ENCODE measurements around the gene SLC10A1.

Gene SLC10A1

DNA sequence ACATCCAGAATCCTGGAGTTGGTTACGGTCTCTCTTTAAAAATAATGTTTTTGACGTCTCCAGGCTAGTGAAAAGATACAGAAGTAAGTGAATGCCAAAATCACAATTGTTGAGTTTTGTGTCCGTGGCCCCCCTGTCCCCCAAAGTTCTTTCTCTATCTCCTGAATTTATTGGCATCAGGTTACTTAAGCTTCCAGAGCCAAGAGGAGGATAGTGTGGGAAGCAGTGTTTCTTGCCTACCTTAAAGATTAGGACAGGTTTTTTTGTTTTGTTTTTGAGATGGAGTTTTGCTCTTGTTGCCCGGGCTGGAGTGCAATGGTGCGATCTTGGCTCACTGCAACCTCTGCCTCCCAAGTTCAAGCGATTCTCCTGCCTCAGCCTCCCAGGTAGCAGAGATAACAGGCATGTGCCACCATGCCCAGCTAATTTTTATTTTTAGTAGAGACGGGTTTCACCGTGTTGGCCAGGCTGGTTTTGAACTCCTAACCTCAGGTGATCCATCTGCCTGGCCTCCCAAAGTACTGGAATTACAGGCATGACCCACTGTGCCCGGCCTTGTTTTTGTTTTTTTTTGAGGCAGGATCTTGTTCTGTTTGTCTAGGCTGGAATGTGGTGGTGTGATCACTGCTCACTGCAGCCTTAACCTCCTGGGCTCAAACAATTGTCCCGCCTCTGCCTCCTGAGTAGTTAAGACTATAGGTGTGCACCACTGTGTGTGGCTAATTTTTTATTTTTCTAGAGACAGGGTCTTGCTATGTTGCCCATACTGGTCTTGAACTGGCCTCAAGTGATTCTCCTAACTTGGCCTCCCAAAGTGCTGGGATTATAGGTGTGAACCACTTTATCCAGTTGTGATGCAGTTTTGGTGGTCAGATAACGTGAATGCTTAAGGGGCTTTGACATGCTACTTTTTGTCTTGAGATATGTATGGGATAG, 24.7 kb downstream of the SLC10A1 start:
- Histone ChIP-seq H3K4me1 (ENCODE audit: control insufficient read depth, low read length) (peaks cover 16% of the 10 kb centered on the region), H3K27me3 (ENCODE audit: control insufficient read depth, low read length) (no peaks in the 10 kb centered on the region), H3K9me3 (ENCODE audit: control insufficient read depth, insufficient read depth, low read length) (no peaks in the 10 kb centered on the region), H3K4me3 (ENCODE audit: low read length) (no peak overlapping the region), H3K79me2 (ENCODE audit: control insufficient read depth, low read length) (peaks cover 49% of the 10 kb centered on the region), H3F3A (ENCODE audit: control insufficient read depth, insufficient read depth) (peaks cover 50% of the 10 kb centered on the region), H3K9me2 (replicated peaks; ENCODE audit: control insufficient read depth, low read length) (no peaks in the 10 kb centered on the region), H4K20me1 (ENCODE audit: control insufficient read depth, insufficient read depth, low read depth, low read length) (peaks cover 30% of the 10 kb centered on the region), H3K4me2 (ENCODE audit: low read length) (no peak overlapping the region), H3K36me3 (ENCODE audit: control insufficient read depth, low read length) (peaks cover 99% of the 10 kb centered on the region), H3K27ac (ENCODE audit: low read depth, low read length) (no peak overlapping the region)
- no peak for TF ChIP-seq EZH2phosphoT487 (IDR thresholded peaks at IDR 0.05; ENCODE audit: borderline replicate concordance, low read length)
- no peak for TF ChIP-seq CTCF (IDR thresholded peaks at IDR 0.05; ENCODE audit: low read depth, low read length, poor library complexity, severe bottlenecking)

GRCh38 chr14:69771136-69771535, 25.9 kb downstream of the SLC10A1 start:
- no peak overlapping the region for H3K27ac ChIP-seq (ENCODE audit: low read depth, low read length)
- no peaks in the 10 kb centered on the region for H3K27me3 ChIP-seq (ENCODE audit: control insufficient read depth, low read length)
- H3K4me3 ChIP-seq (ENCODE audit: low read length), result no peak overlapping the region
- peaks cover 22% of the 10 kb centered on the region for H3K4me1 ChIP-seq (ENCODE audit: control insufficient read depth, low read length)
- H3K79me2 ChIP-seq (ENCODE audit: control insufficient read depth, low read length), result peaks cover 60% of the 10 kb centered on the region
- peaks cover 30% of the 10 kb centered on the region for H4K20me1 ChIP-seq (ENCODE audit: control insufficient read depth, insufficient read depth, low read depth, low read length)
- H3K9me2 ChIP-seq (replicated peaks; ENCODE audit: control insufficient read depth, low read length), result no peaks in the 10 kb centered on the region
- TF ChIP-seq EZH2phosphoT487 (IDR thresholded peaks at IDR 0.05; ENCODE audit: borderline replicate concordance, low read length), result no peak
- no peak for TF ChIP-seq CTCF (IDR thresholded peaks at IDR 0.05; ENCODE audit: low read depth, low read length, poor library complexity, severe bottlenecking)
- no peaks in the 10 kb centered on the region for H3K9me3 ChIP-seq (ENCODE audit: control insufficient read depth, insufficient read depth, low read length)
- peaks cover 92% of the 10 kb centered on the region for H3K36me3 ChIP-seq (ENCODE audit: control insufficient read depth, low read length)
- H3F3A ChIP-seq (ENCODE audit: control insufficient read depth, insufficient read depth), result peaks cover 40% of the 10 kb centered on the region
- no peak overlapping the region for H3K4me2 ChIP-seq (ENCODE audit: low read length)

DNA sequence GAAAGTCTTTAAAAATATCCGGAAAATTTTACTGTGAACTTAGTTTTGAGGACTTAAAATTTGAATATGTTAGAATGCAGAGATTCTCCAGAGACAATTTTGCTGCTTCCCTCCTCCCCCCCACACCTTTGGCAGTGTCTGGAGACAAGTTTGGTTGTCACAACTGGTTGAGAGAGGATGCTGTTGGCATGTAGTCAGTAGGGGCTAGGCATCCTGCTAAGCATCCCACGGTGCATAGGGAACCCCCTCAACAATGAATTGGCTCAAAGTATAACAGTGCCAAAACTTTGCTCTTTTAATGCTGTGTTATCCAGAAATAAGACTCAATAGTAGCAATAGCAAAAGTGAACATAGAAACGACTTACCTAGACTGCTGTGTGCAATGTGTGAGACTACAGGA, 26.5 kb downstream of the SLC10A1 start:
- peaks cover 30% of the 10 kb centered on the region for H4K20me1 ChIP-seq (ENCODE audit: control insufficient read depth, insufficient read depth, low read depth, low read length)
- H3K79me2 ChIP-seq (ENCODE audit: control insufficient read depth, low read length), result peaks cover 57% of the 10 kb centered on the region
- H3K36me3 ChIP-seq (ENCODE audit: control insufficient read depth, low read length), result peaks cover 86% of the 10 kb centered on the region
- H3K27me3 ChIP-seq (ENCODE audit: control insufficient read depth, low read length), result no peaks in the 10 kb centered on the region
- no peaks in the 10 kb centered on the region for H3K9me2 ChIP-seq (replicated peaks; ENCODE audit: control insufficient read depth, low read length)
- H3K4me2 ChIP-seq (ENCODE audit: low read length), result no peak overlapping the region
- H3K27ac ChIP-seq (ENCODE audit: low read depth, low read length), result no peak overlapping the region
- H3K4me1 ChIP-seq (ENCODE audit: control insufficient read depth, low read length), result peaks cover 27% of the 10 kb centered on the region
- no peak overlapping the region for H3K4me3 ChIP-seq (ENCODE audit: low read length)
- TF ChIP-seq EZH2phosphoT487 (IDR thresholded peaks at IDR 0.05; ENCODE audit: borderline replicate concordance, low read length) (no peak), CTCF (IDR thresholded peaks at IDR 0.05; ENCODE audit: low read depth, low read length, poor library complexity, severe bottlenecking) (no peak)
- no peaks in the 10 kb centered on the region for H3K9me3 ChIP-seq (ENCODE audit: control insufficient read depth, insufficient read depth, low read length)
- H3F3A ChIP-seq (ENCODE audit: control insufficient read depth, insufficient read depth), result peaks cover 40% of the 10 kb centered on the region

Data from DOHH2 (cell line).